HG03135 (cell line): ENCODE results near the gene PNMA8B.
"Not testable (repeated sequence)": the region's sequence is repeated elsewhere in the genome, so short reads cannot be mapped to it uniquely, and the experiment has no call there.

Source experiments
- ATAC-seq: cut with Tn5 transposase; IDR thresholded peaks from one replicate; pipeline ENCODE4 v1.9.1; 2021; ENCODE audit warnings: mild to moderate bottlenecking, moderate library complexity; ENCODE audit not compliant: unreplicated experiment

The PNMA8B gene

GRCh38 chr19:46514589-46515289, 19.1 kb upstream of the PNMA8B start:
- no peak for ATAC-seq

- no peak for ATAC-seq
Measured at GRCh38 chr19:46513461-46514236, 18.0 kb upstream of the PNMA8B start.

- ATAC-seq = no peak
Measured at GRCh38 chr19:46511237-46511636, 15.6 kb upstream of the PNMA8B start.

- ATAC-seq = no peak
Measured at GRCh38 chr19:46508206-46508605, 12.5 kb upstream of the PNMA8B start.

GRCh38 chr19:46503848-46504453, 8.3 kb upstream of the PNMA8B start:
- ATAC-seq = no peak

- ATAC-seq = no peak
Measured at GRCh38 chr19:46502891-46503290, 7.2 kb upstream of the PNMA8B start.

- no peak for ATAC-seq
Measured at GRCh38 chr19:46499692-46500091, 4.0 kb upstream of the PNMA8B start.

GRCh38 chr19:46497773-46498172, 2.1 kb upstream of the PNMA8B start:
- ATAC-seq = no peak

- not testable (repeated sequence) for ATAC-seq
Measured at GRCh38 chr19:46496886-46497285, 1.2 kb upstream of the PNMA8B start.

GRCh38 chr19:46496304-46496703, 637 bp upstream of the PNMA8B start:
- no peak for ATAC-seq

GRCh38 chr19:46494941-46495785, 504 bp downstream of the PNMA8B start:
- no peak for ATAC-seq

- no peak for ATAC-seq
Measured at GRCh38 chr19:46494146-46494940, 1.3 kb downstream of the PNMA8B start.

GRCh38 chr19:46493236-46494145, 2.2 kb downstream of the PNMA8B start:
- no peak for ATAC-seq

- no peak for ATAC-seq
Measured at GRCh38 chr19:46492841-46493235, 2.8 kb downstream of the PNMA8B start.

- no peak for ATAC-seq
Measured at GRCh38 chr19:46491975-46492682, 3.5 kb downstream of the PNMA8B start.

GRCh38 chr19:46490774-46491173, 4.9 kb downstream of the PNMA8B start:
- ATAC-seq = no peak

- ATAC-seq = no peak
Measured at GRCh38 chr19:46489445-46490272, 6.0 kb downstream of the PNMA8B start.

GRCh38 chr19:46488551-46488950, 7.1 kb downstream of the PNMA8B start:
- ATAC-seq = no peak
